HG02973 (cell line): ENCODE measurements around the gene KRT74.

Experiments
- ATAC-seq: cut with Tn5 transposase; IDR thresholded peaks from one replicate; pipeline ENCODE4 v1.9.1; 2021; ENCODE audit warnings: moderate library complexity; ENCODE audit not compliant: unreplicated experiment

Gene KRT74

GRCh38 chr12:52539821-52540173 is 33.8 kb downstream of the KRT74 start:
- no peak for ATAC-seq

GRCh38 chr12:52539083-52539820 is 34.4 kb downstream of the KRT74 start:
- no peak for ATAC-seq

- ATAC-seq: no peak
These were observed 36.5 kb downstream of the KRT74 start for GRCh38 chr12:52537101-52537500.

GRCh38 chr12:52535574-52535973 is 38.1 kb downstream of the KRT74 start:
- ATAC-seq: no peak

GRCh38 chr12:52534482-52534881 is 39.2 kb downstream of the KRT74 start:
- no peak for ATAC-seq

GRCh38 chr12:52533686-52534470 is 39.8 kb downstream of the KRT74 start:
- no peak for ATAC-seq

GRCh38 chr12:52532636-52533035 is 41.0 kb downstream of the KRT74 start:
- ATAC-seq: no peak

- no peak for ATAC-seq
These were observed 41.9 kb downstream of the KRT74 start for GRCh38 chr12:52531566-52532300.

GRCh38 chr12:52530905-52531304 is 42.7 kb downstream of the KRT74 start:
- ATAC-seq: no peak

GRCh38 chr12:52530366-52530765 is 43.3 kb downstream of the KRT74 start:
- no peak for ATAC-seq

GRCh38 chr12:52529846-52530245 is 43.8 kb downstream of the KRT74 start:
- no peak for ATAC-seq

GRCh38 chr12:52529417-52529816 is 44.2 kb downstream of the KRT74 start:
- no peak for ATAC-seq

- no peak for ATAC-seq
These were observed 45.0 kb downstream of the KRT74 start for GRCh38 chr12:52528641-52529143.

GRCh38 chr12:52527121-52527800 is 46.4 kb downstream of the KRT74 start:
- ATAC-seq: no peak

- ATAC-seq: no peak
These were observed 47.1 kb downstream of the KRT74 start for GRCh38 chr12:52526511-52526951.

- ATAC-seq: no peak
These were observed 47.8 kb downstream of the KRT74 start for GRCh38 chr12:52525661-52526499.

GRCh38 chr12:52524898-52525591 is 48.6 kb downstream of the KRT74 start:
- ATAC-seq: no peak

GRCh38 chr12:52524241-52524897 is 49.3 kb downstream of the KRT74 start:
- no peak for ATAC-seq

- no peak for ATAC-seq
These were observed 49.8 kb downstream of the KRT74 start for GRCh38 chr12:52523824-52524223.
